GM21825 (cell line): Measurements from ENCODE around the gene ARSJ.

ENCODE experiments used
- ATAC-seq: cut with Tn5 transposase; IDR thresholded peaks from one replicate; pipeline ENCODE4 v1.9.1; 2021; ENCODE audit warnings: mild to moderate bottlenecking, moderate library complexity; ENCODE audit not compliant: unreplicated experiment

Gene ARSJ

GRCh38 chr4:113990886-113991285 lies 11.4 kb upstream of the ARSJ start:
- ATAC-seq, result no peak

GRCh38 chr4:113987382-113987941 lies 8.0 kb upstream of the ARSJ start:
- no peak for ATAC-seq

- no peak for ATAC-seq
These were observed 2.7 kb upstream of the ARSJ start for GRCh38 chr4:113982181-113982580.

- no peak for ATAC-seq
These were observed 2.1 kb upstream of the ARSJ start for GRCh38 chr4:113981591-113981990.

- no peak for ATAC-seq
These were observed 613 bp upstream of the ARSJ start for GRCh38 chr4:113979905-113980615.

GRCh38 chr4:113978561-113979147 lies 793 bp downstream of the ARSJ start:
- no peak for ATAC-seq

- ATAC-seq, result no peak
These were observed 1.3 kb downstream of the ARSJ start for GRCh38 chr4:113978105-113978504.

- no peak for ATAC-seq
These were observed 2.0 kb downstream of the ARSJ start for GRCh38 chr4:113977526-113977855.

GRCh38 chr4:113976741-113977525 lies 2.5 kb downstream of the ARSJ start:
- no peak for ATAC-seq

- no peak for ATAC-seq
These were observed 3.9 kb downstream of the ARSJ start for GRCh38 chr4:113975578-113975977.

- no peak for ATAC-seq
These were observed 5.0 kb downstream of the ARSJ start for GRCh38 chr4:113974467-113974866.

- no peak for ATAC-seq
These were observed 6.1 kb downstream of the ARSJ start for GRCh38 chr4:113973345-113973744.

GRCh38 chr4:113972781-113973180 lies 6.7 kb downstream of the ARSJ start:
- no peak for ATAC-seq

- ATAC-seq, result no peak
These were observed 7.6 kb downstream of the ARSJ start for GRCh38 chr4:113971706-113972360.

GRCh38 chr4:113969709-113970334 lies 9.6 kb downstream of the ARSJ start:
- no peak for ATAC-seq

- ATAC-seq, result no peak
These were observed 11.0 kb downstream of the ARSJ start for GRCh38 chr4:113968473-113968872.

GRCh38 chr4:113967687-113968086 lies 11.8 kb downstream of the ARSJ start:
- no peak for ATAC-seq

- no peak for ATAC-seq
These were observed 16.7 kb downstream of the ARSJ start for GRCh38 chr4:113962719-113963265.

GRCh38 chr4:113962016-113962347 lies 17.5 kb downstream of the ARSJ start:
- ATAC-seq, result no peak

GRCh38 chr4:113960684-113961321 lies 18.6 kb downstream of the ARSJ start:
- no peak for ATAC-seq
